HepG2 (cell line): ENCODE results near the gene REPIN1. TPM values are rescaled to one million over a fixed set of nuclear protein-coding genes. Genes with fewer than 3 reads are reported as not detected.

Experiments used
- ARID5B ChIP-seq: IDR thresholded peaks from 2 replicates; pipeline ENCODE4 v1.4.0; 2020; ENCODE audit warnings: mild to moderate bottlenecking, missing genetic modification reagents
- CC2D1A ChIP-seq: sonication (generic); formaldehyde crosslinking; IDR thresholded peaks from 2 replicates; pipeline ENCODE4 v1.8.1; 2023; ENCODE audit warnings: mild to moderate bottlenecking, missing genetic modification reagents
- CENPBD1 ChIP-seq: sonication (generic); formaldehyde crosslinking; IDR thresholded peaks from 2 replicates; pipeline ENCODE4 v1.8.0; 2022; ENCODE audit warnings: missing genetic modification reagents, low read depth, mild to moderate bottlenecking, borderline replicate concordance
- DMAP1 ChIP-seq: IDR thresholded peaks from 2 replicates; pipeline ENCODE4 v1.6.1; 2016
- HDAC1 ChIP-seq: sonication (generic); formaldehyde crosslinking; IDR thresholded peaks from 2 replicates; pipeline ENCODE4 v1.5.1; 2020; ENCODE audit warnings: mild to moderate bottlenecking, missing genetic modification reagents
- HNF4G ChIP-seq, 2 experiments: sonication (generic) in 1 of 2; formaldehyde crosslinking in 1 of 2; IDR thresholded peaks; 2 replicates each; pipeline versions ENCODE4 v1.4.0 to v1.6.1; 2011 to 2020; ENCODE audit warnings: borderline replicate concordance in 2 of 2, low read depth in 2 of 2, mild to moderate bottlenecking in 2 of 2, low read length in 1 of 2, missing genetic modification reagents in 1 of 2, moderate library complexity in 1 of 2
- KDM6A ChIP-seq: IDR thresholded peaks from 2 replicates; pipeline ENCODE4 v1.6.1; 2016; ENCODE audit warnings: low read depth
- MAZ ChIP-seq, 2 experiments: sonication (generic) in 1 of 2; formaldehyde crosslinking in 1 of 2; IDR thresholded peaks; 2 replicates each; pipeline versions ENCODE4 v1.5.0 to v1.6.1; 2012 to 2020; ENCODE audit warnings: low read depth in 2 of 2, mild to moderate bottlenecking in 2 of 2, borderline replicate concordance in 1 of 2, improper control_type of control experiment in 1 of 2, low read length in 1 of 2, missing genetic modification reagents in 1 of 2, moderate library complexity in 1 of 2
- MXD3 ChIP-seq: IDR thresholded peaks from 2 replicates; pipeline ENCODE4 v1.6.1; 2016; ENCODE audit warnings: mild to moderate bottlenecking, missing biosample characterization, missing genetic modification reagents
- RXRA ChIP-seq: sonication (generic); formaldehyde crosslinking; IDR thresholded peaks from 2 replicates; pipeline ENCODE4 v1.5.1; 2020; ENCODE audit warnings: missing genetic modification reagents
- SATB2 ChIP-seq: sonication (generic); formaldehyde crosslinking; IDR thresholded peaks from 2 replicates; pipeline ENCODE4 v1.5.0; 2020; ENCODE audit warnings: missing genetic modification reagents
- SIX4 ChIP-seq: sonication (generic); formaldehyde crosslinking; IDR thresholded peaks from 2 replicates; pipeline ENCODE4 v1.4.0; 2020; ENCODE audit warnings: missing genetic modification reagents
- STAT5B ChIP-seq: sonication (generic); formaldehyde crosslinking; IDR thresholded peaks from 2 replicates; pipeline ENCODE4 v1.4.0; 2020; ENCODE audit warnings: missing genetic modification reagents
- TEAD3 ChIP-seq: optimal IDR thresholded peaks from 2 replicates; pipeline ENCODE3; 2016; ENCODE audit warnings: borderline replicate concordance
- ZNF251 ChIP-seq: sonication (generic); formaldehyde crosslinking; IDR thresholded peaks from 2 replicates; pipeline ENCODE4 v1.9.0; 2021; ENCODE audit warnings: mild to moderate bottlenecking, missing genetic modification reagents
- ZNF337 ChIP-seq: sonication (generic); formaldehyde crosslinking; IDR thresholded peaks from 2 replicates; pipeline ENCODE4 v1.5.1; 2020; ENCODE audit warnings: missing genetic modification reagents, low read depth, mild to moderate bottlenecking, borderline replicate concordance
- ZNF446 ChIP-seq: sonication (generic); formaldehyde crosslinking; IDR thresholded peaks from 2 replicates; pipeline ENCODE4 v1.5.0; 2020; ENCODE audit warnings: mild to moderate bottlenecking, missing genetic modification reagents
- ZNF615 ChIP-seq: sonication (generic); formaldehyde crosslinking; IDR thresholded peaks from 2 replicates; pipeline ENCODE4 v1.5.0; 2020; ENCODE audit warnings: mild to moderate bottlenecking, missing genetic modification reagents, borderline replicate concordance
- ZNF7 ChIP-seq: IDR thresholded peaks from 2 replicates; pipeline ENCODE4 v1.6.1; 2016; ENCODE audit warnings: missing biosample characterization, missing genetic modification reagents
- ZNF777 ChIP-seq: sonication (generic); formaldehyde crosslinking; IDR thresholded peaks from 2 replicates; pipeline ENCODE4 v1.4.0; 2020; ENCODE audit warnings: missing genetic modification reagents
- polyA plus RNA-seq, 8 experiments: library from polyadenylated mRNA; depleted of rRNA in 3 of 8; stranded (reverse) in 7 of 8; unstranded in 1 of 8; fragments of >200 nt; fragmentation: Illumina TruSeq in 4 of 8; extraction: Trizol in 4 of 8; gene quantifications; 2 replicates each; pipeline versions ENCODE4 v1.2.1 to v1.2.3, GENCODE V29; 2011 to 2016; ENCODE audit warnings: low read depth in 4 of 8, missing spikeins in 1 of 8, mixed read lengths in 1 of 8; ENCODE audit not compliant: insufficient read depth in 1 of 8
- total RNA-seq, 5 experiments: library from RNA; depleted of rRNA; stranded (reverse); fragments of >200 nt; fragmentation: Illumina TruSeq; extraction: Trizol; gene quantifications; 2 replicates each; pipeline ENCODE4 v1.2.3, GENCODE V29; 2016; ENCODE audit warnings: low read depth in 1 of 5
- TF ChIP-seq, protein P1 (sequence below): sonication (generic); formaldehyde crosslinking; IDR thresholded peaks from 2 replicates; pipeline ENCODE4 v1.5.0; 2020; ENCODE audit warnings: mild to moderate bottlenecking, missing genetic modification reagents

The REPIN1 gene
- total and polyA plus RNA-seq, 2 of the 13 experiments (the other 11 are each of a cell fraction or from before 2014, with no cell fraction given) = 69.9 to 108 TPM

- TF ChIP-seq ZNF446 (CRISPR knock-in tag) (peak; percentile 51; the same call in 1 of the 2 replicates), ZNF251 (CRISPR knock-in tag) (peak; percentile 56; the same call in 1 of the 2 replicates), RXRA (CRISPR knock-in tag) (peak; percentile 95), CENPBD1 (CRISPR knock-in tag) (no peak; the same call in 1 of the 2 replicates), MAZ (IDR thresholded peaks at IDR 0.05; ENCODE audit: borderline replicate concordance, low read depth, low read length) (0 out of 2 replicates have a peak, but pooled peaks have one; percentile 74), MAZ (CRISPR knock-in tag; IDR thresholded peaks at IDR 0.05; ENCODE audit: low read depth) (peak; percentile 87), TEAD3 (peak; percentile 79), MXD3 (peak; percentile 63), SATB2 (CRISPR knock-in tag) (peak; percentile 93), ARID5B (CRISPR knock-in tag) (peak; percentile 52), CC2D1A (CRISPR knock-in tag) (peak; percentile 85; the same call in 1 of the 2 replicates), HDAC1 (CRISPR knock-in tag) (peak; percentile 97), STAT5B (CRISPR knock-in tag) (peak; percentile 12; the same call in 1 of the 2 replicates), ZNF777 (peak; percentile 76; the same call in 1 of the 2 replicates), ZNF615 (CRISPR knock-in tag) (peak; percentile 98), KDM6A (CRISPR knock-in tag) (0 out of 2 replicates have a peak, but pooled peaks have one; percentile 43), DMAP1 (CRISPR knock-in tag) (peak; percentile 88), SIX4 (CRISPR knock-in tag) (peak; percentile 39; the same call in 1 of the 2 replicates), ZNF337 (peak; percentile 3; the same call in 1 of the 2 replicates), HNF4G (IDR thresholded peaks at IDR 0.05; ENCODE audit: borderline replicate concordance, low read depth, low read length) (peak; percentile 50), HNF4G (CRISPR knock-in tag; IDR thresholded peaks at IDR 0.05; ENCODE audit: borderline replicate concordance, low read depth) (peak; percentile 83; the same call in 1 of the 2 replicates), ZNF7 (no peak)
- TF ChIP-seq, protein P1, sequence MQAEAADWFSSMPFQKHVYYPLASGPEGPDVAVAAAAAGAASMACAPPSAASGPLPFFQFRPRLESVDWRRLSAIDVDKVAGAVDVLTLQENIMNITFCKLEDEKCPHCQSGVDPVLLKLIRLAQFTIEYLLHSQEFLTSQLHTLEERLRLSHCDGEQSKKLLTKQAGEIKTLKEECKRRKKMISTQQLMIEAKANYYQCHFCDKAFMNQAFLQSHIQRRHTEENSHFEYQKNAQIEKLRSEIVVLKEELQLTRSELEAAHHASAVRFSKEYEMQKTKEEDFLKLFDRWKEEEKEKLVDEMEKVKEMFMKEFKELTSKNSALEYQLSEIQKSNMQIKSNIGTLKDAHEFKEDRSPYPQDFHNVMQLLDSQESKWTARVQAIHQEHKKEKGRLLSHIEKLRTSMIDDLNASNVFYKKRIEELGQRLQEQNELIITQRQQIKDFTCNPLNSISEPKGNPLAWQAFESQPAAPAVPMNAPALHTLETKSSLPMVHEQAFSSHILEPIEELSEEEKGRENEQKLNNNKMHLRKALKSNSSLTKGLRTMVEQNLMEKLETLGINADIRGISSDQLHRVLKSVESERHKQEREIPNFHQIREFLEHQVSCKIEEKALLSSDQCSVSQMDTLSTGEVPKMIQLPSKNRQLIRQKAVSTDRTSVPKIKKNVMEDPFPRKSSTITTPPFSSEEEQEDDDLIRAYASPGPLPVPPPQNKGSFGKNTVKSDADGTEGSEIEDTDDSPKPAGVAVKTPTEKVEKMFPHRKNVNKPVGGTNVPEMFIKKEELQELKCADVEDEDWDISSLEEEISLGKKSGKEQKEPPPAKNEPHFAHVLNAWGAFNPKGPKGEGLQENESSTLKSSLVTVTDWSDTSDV (CRISPR knock-in tag) = no peak; the same call in 1 of the 2 replicates
Measured at GRCh38 chr7:150322833-150323681, 45.6 kb upstream of the REPIN1 start, which contains the start of the genes ACTR3C and LRRC61 (continued).
